HEK293T (cell line): ENCODE results near the gene AMER2.

ENCODE experiments used
- ARNT ChIP-seq: fragments of 450-650 bp; IDR thresholded peaks from 2 replicates; pipeline ENCODE4 v1.6.1; 2017; ENCODE audit warnings: mild to moderate bottlenecking
- BHLHE40 ChIP-seq: fragments of 450-650 bp; IDR thresholded peaks from 2 replicates; pipeline ENCODE4 v1.6.1; 2016; ENCODE audit warnings: mild to moderate bottlenecking, moderate library complexity, borderline replicate concordance
- ELF4 ChIP-seq: fragments of 450-650 bp; IDR thresholded peaks from 2 replicates; pipeline ENCODE4 v1.6.1; 2017; ENCODE audit warnings: antibody characterized with exemption
- FOXA1 ChIP-seq: fragments of 450-650 bp; IDR thresholded peaks from 2 replicates; pipeline ENCODE4 v1.6.1; 2016; ENCODE audit warnings: mild to moderate bottlenecking
- FOXK2 ChIP-seq: fragments of 450-650 bp; IDR thresholded peaks from 2 replicates; pipeline ENCODE4 v1.6.1; 2016; ENCODE audit warnings: mild to moderate bottlenecking
- FOXM1 ChIP-seq: fragments of 450-650 bp; IDR thresholded peaks from 2 replicates; pipeline ENCODE4 v1.6.1; 2017; ENCODE audit warnings: mild to moderate bottlenecking, borderline replicate concordance
- HDGF ChIP-seq: fragments of 450-650 bp; IDR thresholded peaks from 2 replicates; pipeline ENCODE4 v1.6.1; 2017; ENCODE audit warnings: antibody characterized with exemption, borderline replicate concordance
- L3MBTL2 ChIP-seq: fragments of 450-650 bp; conservative IDR thresholded peaks from 2 replicates; pipeline ENCODE4 v1.6.1; 2016; ENCODE audit warnings: mild to moderate bottlenecking
- LEF1 ChIP-seq: fragments of 450-650 bp; IDR thresholded peaks from 2 replicates; pipeline ENCODE4 v1.6.1; 2017; ENCODE audit warnings: mild to moderate bottlenecking, borderline replicate concordance
- NFRKB ChIP-seq: fragments of 450-650 bp; IDR thresholded peaks from 2 replicates; pipeline ENCODE4 v1.6.1; 2016; ENCODE audit warnings: mild to moderate bottlenecking, moderate library complexity
- SP1 ChIP-seq: fragments of 450-650 bp; IDR thresholded peaks from 2 replicates; pipeline ENCODE4 v1.6.1; 2017
- SUZ12 ChIP-seq: fragments of 450-650 bp; IDR thresholded peaks from 2 replicates; pipeline ENCODE4 v1.6.1; 2016; ENCODE audit warnings: mild to moderate bottlenecking
- ZNF384 ChIP-seq: fragments of 450-650 bp; IDR thresholded peaks from 2 replicates; pipeline ENCODE4 v1.6.1; 2016

DNA sequence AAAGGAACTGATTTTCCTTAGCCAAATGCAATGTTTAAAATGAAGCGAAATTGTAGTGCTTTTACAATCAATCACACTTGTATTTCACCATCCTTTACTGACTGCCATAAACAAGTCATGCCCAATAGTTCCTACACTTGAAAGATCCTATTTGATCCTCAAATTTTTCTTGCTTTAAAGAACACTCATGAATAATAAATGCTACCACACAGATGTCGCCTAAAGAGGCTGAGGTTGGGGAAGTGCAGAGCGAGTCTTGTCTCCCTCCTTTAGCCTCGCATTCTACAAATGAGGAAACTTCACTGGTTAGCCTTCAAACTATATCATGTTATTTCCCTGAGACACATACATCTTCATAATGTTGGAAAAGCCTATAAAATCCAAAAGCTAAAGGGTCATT, 18.7 kb upstream of the AMER2 start:
- TF ChIP-seq FOXK2, result no peak
- TF ChIP-seq BHLHE40, result no peak
- no peak for TF ChIP-seq FOXM1
- TF ChIP-seq ZNF384, result no peak
- TF ChIP-seq HDGF, result no peak
- TF ChIP-seq SUZ12, result no peak
- TF ChIP-seq SP1, result no peak
- no peak for TF ChIP-seq L3MBTL2
- no peak for TF ChIP-seq ARNT
- TF ChIP-seq ELF4, result no peak
- TF ChIP-seq NFRKB, result no peak
- no peak for TF ChIP-seq FOXA1
- no peak for TF ChIP-seq LEF1
